Middle frontal gyrus (tissue), 1 donor: ENCODE data around the gene SIGLEC15.
"Not testable (repeated sequence)": the region's sequence is repeated elsewhere in the genome, so short reads cannot be mapped to it uniquely, and the experiment has no call there.

Source experiments
- DNase-seq: peaks from one replicate; pipeline ENCODE4 v3.0.0-alpha.2; 2015; ENCODE audit warnings: low spot score; ENCODE audit errors: extremely low spot score

SIGLEC15 gene, protein sequence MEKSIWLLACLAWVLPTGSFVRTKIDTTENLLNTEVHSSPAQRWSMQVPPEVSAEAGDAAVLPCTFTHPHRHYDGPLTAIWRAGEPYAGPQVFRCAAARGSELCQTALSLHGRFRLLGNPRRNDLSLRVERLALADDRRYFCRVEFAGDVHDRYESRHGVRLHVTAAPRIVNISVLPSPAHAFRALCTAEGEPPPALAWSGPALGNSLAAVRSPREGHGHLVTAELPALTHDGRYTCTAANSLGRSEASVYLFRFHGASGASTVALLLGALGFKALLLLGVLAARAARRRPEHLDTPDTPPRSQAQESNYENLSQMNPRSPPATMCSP

DNA sequence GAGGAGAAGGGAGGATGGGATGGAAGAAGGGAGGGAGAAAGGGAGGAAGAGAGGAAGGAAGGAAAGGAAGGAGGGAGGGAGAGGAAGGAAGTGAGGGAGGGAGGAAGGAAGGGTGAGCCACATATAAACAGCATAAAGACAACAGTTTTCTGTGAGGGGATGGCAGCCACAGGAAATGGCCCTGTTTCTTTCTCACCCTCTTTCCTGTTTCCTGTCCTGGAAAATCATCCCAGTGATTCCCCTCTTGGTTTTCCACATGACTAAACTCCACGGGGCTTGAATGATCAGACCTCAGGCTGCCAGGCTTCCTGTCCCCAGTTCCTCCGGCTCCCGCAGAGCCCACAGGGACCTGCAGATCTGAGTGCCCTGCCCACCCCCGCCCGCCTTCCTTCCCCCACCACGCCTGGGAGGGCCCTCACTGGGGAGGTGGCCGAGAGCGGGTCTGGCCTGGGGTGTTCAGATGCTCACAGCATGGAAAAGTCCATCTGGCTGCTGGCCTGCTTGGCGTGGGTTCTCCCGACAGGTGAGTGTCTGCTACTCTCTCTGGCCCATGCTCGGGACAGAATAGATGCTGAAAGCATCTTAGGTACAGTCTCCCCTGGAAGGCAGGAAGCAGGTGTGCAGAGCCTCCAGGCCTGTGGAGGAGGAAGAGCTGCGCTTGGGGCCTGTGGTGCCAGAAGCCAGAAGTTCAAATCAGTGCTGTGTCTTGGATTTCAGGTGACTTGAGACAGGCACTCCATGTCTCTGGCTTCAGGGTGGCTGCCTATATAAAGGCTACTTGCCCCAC lies at the start of gene SIGLEC15:
TSS of gene SIGLEC15 (plus strand) at position 418 of the 787 bp plus-strand sequence. CDS start at position 472, 54 bp downstream.
- no peak for DNase-seq

DNA sequence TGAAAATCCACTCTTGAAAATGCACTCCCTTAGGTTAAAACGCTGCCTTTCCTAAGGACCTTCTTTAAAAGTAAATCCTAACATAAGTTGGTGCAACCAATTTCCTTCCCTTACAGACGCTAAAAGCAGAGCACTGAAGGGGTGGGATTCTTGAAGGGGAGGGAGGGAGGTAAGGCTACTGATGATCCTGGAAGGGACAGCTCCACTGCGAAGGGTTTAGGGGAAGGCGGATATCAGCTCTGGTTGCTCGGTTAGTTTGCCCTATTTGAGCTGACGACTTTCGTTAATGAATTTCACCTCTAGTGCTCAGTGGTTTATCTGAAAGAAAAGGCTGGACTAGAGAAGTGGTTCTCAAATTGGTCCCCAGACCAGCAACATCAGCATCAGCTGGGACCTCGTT lies 49.7 kb upstream of the SIGLEC15 start:
- no peak for DNase-seq

DNA sequence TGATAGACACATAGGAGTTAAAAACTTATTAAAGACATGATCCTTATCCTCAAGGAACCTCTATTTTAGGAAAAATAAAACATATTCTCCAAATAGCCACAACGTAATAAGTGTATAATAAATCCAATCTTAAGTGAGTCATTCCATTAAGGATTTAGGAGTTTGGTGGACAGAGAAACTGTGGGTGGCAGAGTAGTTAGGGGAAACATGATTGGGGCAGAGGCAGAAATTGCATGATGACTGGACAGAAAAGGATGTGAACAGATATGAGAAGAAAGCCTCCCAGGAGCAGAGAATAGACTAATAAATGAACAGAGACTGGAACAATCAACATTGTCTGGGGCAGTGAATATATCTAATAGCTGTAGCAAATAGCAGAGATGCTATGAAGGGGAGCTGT lies 48.1 kb upstream of the SIGLEC15 start:
- no peak for DNase-seq

DNA sequence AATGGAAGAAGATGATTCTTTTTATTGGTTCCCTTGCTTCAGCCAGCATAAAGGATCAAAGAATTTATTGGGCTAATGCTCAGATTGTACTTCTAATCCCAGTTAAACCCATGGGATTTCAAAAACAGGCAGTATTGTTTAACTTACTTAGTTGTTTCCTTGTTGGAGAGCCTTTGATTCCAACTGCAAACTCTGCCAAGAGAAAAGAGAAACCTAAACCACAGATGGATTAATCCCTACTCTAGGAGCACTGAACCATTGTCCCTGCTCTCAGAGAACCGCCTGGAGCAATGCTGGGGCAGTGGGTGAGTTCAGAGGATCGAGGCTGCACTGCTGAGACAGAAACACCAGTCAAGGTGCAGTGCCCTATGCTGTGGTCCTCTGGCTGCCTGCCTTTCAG lies 44.9 kb upstream of the SIGLEC15 start:
- no peak for DNase-seq

DNA sequence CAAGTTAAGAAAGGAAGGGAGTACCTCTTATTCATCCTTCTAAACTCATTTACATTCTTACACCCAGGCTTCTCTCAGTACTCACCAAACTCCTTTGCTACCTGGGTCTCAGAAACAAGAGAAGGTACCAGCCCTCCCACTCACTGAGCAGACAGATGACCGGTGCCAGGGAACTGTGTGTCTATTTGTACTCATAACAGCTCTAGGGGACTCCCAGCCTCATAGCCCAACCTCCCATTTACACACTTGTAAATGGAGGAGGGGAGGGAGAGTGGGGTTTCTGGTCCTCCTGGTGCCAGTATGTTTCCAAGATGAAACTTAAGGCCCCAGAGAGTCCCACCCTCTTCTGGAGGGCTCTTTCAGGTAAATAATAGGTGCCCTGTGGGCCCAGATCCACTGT lies 42.8 kb upstream of the SIGLEC15 start:
- no peak for DNase-seq

DNA sequence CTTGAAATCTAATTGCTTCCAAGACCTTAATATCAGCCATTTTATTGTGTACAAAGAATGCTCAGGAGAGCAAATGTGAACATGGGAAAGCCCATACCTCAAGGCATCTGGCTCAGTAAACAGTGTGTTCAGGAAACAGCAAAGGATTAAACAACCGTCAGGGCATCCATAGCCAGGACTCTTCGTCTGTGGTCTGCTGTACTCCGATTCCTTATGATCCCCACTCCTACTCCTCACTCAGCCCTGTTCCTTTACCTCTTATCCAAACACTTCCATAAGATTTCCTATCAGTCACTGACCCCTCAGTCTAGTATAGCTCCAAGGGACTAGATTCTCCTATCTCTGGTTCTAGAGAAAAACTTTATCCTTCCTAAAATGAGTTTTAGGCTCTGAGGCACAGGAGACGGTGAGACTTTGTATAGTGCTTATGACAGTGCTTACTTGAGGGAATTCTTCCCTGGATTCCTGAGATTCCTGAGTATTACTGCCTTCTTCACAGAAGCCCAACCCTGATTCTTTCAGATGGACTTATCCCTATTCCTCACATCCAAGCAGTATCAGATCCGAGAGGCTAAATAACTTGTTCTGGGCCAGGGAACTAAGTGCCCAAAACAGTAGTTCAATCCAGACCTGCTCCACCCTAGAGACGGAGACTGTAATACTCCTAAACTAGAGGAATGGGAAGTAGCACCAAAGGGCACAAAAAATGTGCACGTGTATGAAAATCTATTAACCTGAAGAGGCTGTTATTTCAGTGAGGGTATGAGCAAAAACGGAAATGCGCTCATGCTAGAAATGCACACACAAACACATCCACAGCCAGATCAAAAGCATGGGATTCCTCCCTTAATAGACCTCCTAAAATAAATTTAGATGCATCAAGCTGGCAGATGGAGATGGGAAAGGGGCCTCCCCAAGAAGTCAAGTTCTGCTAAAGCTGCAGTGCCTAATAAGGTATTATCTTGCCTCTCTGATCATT lies 42.1 kb upstream of the SIGLEC15 start:
- DNase-seq: no peak

DNA sequence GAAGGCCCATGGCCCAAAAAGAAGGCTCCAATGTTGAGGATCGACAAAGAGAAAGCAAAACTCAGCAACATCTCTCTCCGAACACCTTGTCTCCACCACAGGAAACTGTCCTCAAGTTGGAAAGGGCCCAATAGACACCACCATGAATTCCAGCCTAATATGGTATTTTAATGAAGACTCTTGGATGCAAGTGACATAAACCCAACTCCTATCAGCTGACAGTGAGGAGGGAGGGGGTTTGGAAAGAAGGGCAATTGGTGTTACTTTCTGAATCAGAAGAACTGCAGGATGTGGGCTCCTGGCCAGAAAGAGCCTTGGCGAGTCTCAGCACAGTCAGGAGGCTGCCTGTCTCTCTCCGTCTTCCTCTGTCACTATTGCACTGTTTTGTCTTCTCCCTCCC lies 40.3 kb upstream of the SIGLEC15 start:
- no peak for DNase-seq

DNA sequence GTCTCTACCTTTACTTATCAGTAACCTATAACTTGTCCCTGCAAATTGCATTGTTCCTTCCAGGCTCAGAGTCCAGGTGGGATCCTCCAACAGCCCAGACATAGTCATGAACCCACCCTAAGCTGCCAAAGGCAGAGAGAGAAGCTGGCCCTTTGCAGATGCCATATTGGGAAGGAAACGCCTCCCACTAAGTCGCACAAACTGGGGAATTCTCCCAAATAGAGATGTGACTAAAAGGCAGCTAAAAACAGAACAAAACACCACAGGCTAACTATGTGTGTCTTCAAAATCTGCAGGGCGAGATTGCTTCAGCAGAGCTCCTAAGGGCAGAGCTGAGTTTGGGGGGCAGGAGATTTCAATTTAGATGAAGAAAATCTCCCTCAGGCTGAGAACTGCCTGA lies 38.5 kb upstream of the SIGLEC15 start:
- DNase-seq: no peak

DNA sequence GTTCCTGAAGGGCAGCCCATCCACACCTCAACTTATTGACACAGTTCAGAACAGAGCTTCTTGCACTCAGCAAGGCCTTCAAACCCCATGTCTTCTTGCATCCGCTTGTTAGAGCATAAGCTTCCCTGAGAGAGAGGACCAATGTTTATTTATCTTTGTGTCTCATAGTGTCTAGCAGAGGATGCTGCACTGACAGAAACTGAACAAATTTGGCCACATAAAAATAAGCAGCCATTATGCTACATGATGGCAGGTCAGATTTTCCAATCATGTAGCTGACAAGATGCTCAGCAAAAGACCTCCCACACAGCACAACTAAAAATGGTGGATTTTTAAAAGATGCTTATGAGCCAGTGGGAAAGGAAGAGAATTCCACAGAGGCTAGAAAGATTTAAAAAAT lies 38.1 kb upstream of the SIGLEC15 start:
- no peak for DNase-seq

DNA sequence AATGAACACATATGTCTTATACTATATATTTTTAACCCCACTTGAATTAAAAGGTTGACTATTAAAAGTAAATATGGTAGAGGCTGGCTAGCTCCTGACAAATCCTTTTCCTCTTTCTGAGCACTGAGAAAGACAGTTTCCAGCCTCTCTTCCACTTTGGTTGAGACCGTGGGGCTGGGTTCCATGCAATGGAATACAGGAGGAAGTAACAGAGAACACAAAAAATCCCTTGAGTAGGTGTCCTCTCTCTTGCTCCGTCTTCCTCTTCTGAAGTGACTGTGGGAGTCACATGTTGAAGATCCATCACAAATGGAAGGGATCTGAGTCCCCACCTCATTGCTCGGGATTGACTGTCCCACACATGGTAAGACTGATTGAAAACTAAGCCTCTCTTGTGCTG lies 36.6 kb upstream of the SIGLEC15 start:
- DNase-seq: no peak

DNA sequence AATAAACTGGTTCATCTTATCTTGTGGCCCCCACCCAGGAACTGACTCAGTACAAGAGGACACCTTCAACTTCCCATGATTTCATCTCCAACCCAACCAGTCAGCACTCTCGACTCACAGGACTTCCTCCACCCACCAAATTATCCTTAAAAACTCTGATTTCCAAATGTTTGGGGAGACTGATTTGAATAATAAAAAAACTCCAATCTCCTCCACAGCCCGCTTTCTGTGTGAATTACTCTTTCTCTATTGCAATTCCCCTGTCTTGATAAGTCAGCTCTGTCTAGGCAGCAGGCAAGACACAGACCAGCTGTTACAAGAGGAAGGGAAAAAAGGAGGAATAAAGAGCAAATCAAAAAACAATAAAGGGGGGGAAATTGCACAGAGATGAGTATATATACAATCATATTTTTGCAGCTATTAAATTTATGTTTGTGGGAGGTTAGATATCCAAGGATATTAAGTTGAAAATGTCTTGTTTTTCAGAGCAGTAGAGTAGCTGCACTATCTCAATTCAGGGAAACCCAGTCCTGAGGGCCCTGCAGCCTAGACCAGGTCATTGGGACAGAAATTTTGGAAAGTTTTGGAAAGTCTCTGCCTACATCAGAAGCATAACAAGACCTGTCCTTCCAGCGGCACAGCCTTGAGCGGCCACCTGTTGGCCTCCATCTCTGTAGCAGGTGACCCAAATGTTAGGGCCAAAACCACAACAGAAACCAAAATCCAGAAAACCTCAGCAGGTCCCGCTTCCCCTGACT lies 32.8 kb upstream of the SIGLEC15 start:
- DNase-seq: no peak

DNA sequence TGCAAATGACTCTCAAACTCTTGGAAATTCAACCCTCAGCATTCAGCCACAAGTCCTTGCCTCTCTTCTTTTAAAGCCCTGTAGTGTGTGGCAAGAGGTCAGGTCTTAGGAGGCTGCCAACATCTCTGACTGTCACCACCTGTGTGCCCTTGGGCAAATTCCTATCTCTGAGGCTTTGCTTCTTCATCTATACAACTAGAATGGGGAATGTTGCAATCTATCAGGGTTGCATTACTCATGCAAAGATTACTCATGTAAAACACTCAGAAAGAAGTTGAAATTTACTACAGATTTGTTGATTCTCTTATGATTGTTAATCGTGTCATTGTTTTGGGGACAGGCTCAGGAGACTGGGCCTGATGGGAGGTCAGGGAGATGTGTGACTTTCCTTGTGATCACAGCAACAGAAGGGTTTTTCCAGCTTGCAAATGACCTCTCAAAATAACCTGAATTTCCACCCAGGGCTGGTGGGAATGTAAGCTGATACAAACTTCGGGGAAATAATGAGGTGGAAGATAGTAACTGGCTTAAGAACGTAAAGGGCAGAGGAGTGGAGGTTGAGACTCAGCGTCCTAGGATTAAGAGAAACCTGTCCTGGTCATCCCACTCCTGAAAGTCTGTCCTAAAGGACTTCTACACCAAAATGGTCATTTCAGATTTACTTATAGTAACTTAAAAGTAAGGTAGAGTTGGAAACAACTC lies 32.1 kb upstream of the SIGLEC15 start:
- no peak for DNase-seq

DNA sequence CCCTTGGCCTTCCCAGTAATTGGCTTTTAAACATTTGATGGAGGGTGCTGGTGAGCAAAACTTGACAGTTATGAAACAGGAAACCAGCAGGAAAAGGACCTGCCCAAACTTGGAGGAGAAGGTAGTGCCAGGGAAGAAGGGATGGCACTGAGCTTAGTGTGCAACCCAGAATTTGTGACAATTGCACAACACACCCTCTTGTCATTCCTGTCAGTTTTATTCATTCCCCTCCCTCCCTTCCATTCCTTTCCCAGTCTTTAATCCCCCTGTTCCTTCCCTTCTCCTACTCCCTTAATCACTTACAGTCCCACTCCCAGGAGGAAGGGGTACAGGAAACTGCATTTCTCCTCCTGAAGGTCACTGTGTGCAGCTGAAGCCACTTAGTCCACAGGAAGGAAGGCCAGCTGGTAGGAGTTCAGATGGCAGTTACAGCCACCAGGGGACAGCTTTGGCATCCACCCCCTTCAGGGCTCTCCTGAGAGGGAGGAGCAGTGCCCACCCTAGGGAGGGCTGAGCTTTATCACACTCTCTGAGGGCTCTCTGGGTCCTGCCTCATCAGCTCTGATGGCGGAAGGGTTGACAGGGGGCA lies 24.0 kb upstream of the SIGLEC15 start:
- no peak for DNase-seq

DNA sequence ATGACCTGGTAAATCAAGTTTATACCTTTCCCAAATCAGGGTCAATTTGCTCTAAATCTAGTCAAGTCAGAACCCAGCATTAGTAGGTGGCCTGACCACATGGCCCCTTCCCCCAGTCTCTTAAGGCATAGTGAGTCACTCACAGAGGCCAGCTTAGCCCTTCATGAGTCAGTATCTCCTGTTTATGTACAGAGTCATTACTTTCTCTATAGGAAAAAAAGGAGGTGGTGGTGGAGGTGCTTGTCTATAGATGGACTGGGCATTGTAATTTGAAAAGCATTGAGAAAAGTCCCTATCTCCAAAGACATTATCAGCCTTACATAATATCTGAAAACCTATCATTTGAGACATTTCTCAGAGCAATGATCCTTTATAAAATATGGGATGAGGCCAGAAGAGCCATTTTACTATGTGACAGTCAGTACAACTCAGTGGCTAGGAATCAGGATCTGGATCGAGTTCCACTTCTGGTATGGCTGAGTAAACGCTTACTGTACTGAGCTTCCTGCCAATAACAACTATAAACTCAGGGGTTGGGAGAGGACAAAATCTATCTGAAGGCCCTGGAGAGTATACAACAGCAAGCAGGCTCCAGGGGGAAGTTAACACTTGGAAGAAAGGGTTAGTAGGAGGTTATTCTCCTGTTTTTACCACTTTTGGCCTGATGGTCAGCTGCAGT lies 22.5 kb upstream of the SIGLEC15 start:
- no peak for DNase-seq

DNA sequence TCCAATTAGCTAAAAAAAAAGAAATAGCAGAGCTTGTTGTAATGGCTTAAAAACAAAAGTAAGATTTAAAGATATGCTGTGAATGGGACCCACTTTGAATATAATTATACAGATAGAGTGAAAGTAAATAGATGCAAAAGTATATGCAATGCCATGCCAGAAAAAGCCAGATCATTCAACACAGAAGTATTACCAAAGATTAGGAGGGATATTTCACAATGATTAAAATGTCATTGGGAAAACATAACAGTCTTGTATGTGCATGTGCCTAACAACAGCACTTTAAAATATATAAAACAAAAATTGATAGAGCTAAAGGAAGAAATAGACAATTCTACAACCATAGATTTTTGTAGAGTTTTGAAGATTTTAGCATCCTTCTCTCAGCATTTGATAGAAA lies 19.9 kb upstream of the SIGLEC15 start:
- DNase-seq: no peak

DNA sequence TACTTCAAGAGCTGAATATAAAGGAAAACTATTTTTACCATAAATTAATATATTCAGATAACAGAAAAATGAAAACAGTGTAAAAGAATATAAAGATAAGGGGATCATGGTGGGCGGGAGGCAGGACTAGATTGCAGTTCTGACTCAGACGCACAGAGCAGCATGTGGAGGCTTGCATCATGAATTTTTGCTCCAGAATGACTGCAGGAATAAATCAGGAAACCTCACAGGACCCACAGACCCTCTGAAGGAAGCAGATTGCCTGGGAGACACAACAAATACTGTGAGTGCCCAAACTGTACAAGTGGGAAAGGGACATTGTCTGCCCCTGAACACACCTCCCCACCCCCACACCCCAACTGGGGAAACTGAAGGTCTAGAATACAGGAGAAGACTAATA lies 19.2 kb upstream of the SIGLEC15 start:
- DNase-seq: no peak

DNA sequence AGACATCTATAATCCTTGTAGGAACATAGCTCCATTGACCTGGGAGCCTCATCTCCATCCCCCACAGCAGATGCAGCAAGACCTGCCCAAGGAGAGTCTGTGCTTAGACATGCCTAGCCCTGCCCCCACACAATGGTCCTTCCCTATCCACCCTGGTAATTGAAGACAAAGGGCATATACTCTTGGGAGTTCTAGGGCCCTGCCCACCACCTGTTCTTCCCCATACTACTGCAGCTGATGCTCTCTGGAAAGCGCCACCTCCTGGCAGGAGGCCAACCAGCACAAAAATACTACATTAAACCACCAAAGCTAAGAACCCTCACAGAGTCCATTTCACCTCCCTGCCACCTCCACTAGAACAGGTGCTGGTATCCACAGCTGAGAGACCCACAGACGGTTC lies 18.3 kb upstream of the SIGLEC15 start:
- DNase-seq: not testable (repeated sequence)

DNA sequence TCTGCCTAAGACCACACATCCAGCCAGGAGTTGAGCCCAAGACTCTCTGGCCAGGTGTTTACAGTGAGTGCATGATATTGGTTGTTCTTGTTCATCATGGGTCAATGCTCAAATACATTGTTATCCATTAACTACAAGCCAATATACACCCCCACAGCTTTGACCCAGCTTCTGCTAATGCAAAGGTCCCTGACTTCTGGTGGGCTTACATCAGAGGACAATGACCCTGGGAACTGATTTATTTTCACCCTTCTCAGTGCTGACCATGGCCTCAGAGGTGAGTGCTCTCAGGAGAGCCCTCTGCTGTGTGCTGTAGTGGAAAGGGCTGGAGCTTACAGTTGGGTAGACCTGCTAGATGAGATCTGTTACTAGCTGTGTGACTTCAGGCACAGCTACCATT lies 10.7 kb upstream of the SIGLEC15 start:
- not testable (repeated sequence) for DNase-seq

DNA sequence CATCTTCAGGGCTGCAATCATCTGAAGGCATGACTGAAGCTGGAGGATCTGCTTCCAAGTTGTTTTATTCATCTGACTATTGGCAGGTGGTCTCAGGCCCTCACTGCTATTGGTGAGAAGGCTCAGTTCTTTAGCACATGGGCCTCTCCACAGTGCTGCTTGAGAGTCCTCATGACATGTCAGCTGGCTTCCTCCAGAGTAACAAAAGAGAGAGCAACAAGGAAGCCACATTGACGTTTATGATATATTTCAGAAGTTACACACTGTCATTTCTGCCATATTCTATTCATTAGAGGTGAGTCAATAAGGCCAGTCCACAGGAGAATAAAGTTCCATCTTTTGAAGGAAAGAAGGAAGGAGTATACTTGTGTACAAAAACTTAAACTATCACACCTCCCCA lies 7.9 kb upstream of the SIGLEC15 start:
- DNase-seq: no peak
